ENCODE measurements around the gene GABRR1. TPM values are rescaled to one million over a fixed set of nuclear protein-coding genes. Genes with fewer than 3 reads are reported as not detected.
A peak's percentile ranks its signal among the peaks of the same experiment; 100 is the strongest.
"Not testable (repeated sequence)": the region's sequence is repeated elsewhere in the genome, so short reads cannot be mapped to it uniquely, and the experiment has no call there.

Gene GABRR1
- total RNA-seq (2014; rRNA removed; shearing (Covaris generic)): 0.02 TPM in 1 of 2 replicates, not detected in the other

DNA sequence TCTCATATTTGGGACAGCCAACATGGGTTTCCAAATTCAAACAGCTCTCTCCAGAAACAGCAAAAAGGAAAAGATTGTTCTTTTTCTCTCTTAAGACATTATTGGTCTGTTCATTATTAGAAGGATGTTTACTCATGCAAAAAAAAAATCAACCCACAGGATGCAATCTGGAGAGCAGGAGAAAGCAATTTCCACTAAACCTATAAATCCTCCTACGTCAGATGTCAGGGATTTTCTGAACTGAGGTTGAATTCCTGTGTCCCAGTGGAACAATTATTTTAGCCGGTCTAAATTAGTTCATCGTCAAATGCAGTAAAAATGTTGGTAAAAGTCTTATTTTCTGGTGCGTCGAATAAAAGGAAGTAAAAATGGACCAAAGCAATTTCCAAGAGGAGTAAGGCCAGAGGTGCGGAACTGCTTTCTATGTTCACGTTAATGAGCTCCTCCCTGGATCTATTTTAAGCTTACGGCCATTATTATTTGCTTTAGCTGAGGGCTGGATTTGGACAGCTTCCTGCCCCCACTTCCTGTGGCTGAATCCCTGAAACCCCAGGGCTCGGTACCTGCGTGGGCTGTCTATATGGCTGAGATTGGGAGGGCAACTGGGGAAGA, at the start of gene GABRR1:
Gene GABRR1 (minus strand): TSS at position 60 of the 612 bp plus-strand sequence. CDS start 36 bp downstream, at position 24.
- peak; percentile 42 for DNase-seq (ENCODE audit: low spot score)

DNA sequence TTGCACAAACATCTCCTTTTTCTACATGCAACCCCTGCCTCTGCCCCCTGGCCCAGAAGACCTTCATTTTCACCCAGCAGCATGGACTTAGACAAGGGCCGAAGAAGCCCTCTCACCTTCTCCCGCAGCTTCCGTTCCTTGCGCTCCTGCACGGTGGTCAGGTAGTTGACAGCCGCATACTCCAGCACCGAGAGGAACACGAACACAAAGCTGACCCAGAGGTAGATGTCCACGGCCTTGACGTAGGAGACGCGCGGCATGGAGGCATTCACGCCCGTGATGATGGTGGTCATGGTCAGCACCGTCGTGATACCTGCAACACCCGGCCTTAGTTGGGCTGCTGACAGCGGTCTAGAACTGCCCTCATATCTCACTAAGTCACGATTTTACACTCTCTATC, 47.1 kb upstream of the GABRR1 start:
- no peak for DNase-seq (ENCODE audit: low spot score)

DNA sequence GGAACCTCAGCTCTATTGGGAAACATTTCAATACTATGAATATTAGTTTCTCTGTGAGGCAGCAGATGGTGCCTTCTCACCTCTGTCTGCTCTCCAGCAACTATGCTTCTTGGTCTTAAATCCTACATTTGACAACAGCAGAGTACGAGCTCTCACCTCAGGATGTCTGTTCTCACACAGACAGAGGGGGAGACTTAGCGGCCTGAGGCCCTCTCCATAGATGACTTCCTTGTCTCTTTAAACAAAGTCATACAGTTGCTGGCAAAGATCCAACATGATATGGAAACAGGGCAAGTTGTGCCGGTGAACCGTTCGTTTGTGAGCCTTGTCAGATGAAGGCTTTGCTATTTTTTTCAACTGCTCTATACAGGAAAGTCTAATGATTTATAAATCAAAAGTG, 43.7 kb upstream of the GABRR1 start:
- DNase-seq (ENCODE audit: low spot score): no peak

DNA sequence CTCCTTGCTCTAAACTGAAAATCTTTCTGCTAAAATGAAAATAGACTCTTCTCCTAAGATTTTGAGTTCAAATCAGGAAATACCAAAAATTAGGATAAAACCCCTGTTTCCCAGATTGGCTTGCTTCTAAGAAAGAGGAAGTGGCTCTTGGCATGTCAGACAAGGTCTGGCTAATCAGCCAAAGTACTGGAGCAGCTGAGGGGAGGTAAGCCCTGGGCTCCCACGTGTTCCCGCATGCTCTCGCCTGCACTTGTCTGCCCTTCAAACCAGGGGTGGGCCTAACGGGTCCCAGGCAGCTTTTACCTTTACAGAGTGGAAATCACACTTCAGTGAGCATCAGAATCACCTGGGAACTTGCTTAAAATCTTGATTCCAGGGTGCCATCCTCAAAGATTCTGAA, 43.2 kb upstream of the GABRR1 start:
- no peak for DNase-seq (ENCODE audit: low spot score)

DNA sequence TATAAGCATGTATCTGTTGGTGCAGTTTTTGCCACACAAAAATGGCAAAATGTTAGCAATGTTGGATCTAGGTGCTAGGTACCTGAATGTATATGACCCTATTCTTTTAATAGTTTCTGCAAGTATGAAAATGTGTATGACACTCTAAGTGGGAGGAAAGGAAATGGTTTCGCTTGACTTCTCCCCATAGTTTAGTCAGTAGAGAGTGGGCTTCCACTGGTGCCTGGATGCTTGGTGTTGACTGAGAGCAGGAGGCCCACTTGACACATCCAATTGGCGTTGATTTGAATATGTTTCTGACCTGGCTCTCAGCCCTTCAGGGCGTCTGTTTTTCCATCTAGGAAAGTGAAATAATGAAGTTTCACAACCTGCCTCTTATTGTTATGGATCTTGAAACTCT, 41.8 kb upstream of the GABRR1 start:
- no peak for DNase-seq (ENCODE audit: low spot score)

DNA sequence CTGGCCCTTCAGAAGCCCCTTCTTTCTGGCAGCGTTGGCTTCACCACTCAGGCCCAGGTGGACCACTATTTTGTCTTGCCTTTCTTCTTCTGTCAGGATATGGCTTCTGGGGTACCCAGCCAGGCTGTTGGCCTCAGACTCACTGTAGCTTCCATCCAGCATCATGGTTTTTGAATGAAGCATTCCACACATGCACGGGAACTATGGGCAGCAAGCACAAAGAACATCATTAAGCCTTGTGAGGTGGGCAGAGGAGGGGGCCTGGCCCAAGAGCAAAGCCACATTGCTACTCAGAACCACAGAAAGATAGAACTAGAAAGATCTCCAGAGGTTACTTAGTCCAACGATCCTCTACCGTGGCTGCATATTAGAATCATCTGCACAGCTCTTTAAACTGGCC, 40.6 kb upstream of the GABRR1 start:
- DNase-seq (ENCODE audit: low spot score): no peak

DNA sequence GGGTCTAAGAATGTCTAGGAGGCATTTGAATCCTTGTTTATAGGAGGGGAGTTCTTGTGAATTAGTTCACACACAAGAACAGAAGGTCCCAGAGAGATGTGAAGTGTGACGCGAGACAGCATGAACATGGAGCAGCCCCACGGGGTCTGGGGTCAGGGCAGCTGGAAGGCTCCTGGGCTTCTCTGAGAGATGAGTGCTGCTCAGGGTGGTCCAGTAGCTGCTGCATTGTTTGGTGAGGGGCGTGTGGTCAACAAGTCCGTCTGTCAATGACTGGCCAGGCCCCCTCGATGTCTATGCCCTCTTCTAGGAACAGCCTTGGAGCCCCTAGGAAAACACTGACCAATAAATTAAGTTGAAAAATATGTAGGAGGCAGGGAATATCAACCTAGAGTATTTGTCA, 40.2 kb upstream of the GABRR1 start:
- no peak for DNase-seq (ENCODE audit: low spot score)

DNA sequence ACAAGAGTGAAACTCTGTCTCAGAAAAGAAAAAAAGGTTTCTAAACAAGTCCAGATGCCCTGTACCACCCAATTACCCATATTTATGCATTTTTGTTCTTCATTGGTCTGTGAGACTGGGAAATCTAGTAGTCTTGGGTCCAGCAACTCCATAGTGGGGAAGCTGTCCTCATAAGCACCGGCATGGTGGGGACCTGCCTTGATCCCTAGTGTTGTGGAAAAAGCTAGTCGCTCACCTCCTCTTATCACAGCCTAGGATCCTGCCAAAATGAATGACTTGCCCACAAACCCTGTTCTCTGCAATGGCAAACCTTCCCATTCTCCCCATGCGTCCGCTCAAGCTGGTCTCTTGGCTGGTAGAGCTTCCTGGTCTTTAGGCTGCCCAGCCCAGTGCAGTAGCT, 38.3 kb upstream of the GABRR1 start:
- no peak for DNase-seq (ENCODE audit: low spot score)

DNA sequence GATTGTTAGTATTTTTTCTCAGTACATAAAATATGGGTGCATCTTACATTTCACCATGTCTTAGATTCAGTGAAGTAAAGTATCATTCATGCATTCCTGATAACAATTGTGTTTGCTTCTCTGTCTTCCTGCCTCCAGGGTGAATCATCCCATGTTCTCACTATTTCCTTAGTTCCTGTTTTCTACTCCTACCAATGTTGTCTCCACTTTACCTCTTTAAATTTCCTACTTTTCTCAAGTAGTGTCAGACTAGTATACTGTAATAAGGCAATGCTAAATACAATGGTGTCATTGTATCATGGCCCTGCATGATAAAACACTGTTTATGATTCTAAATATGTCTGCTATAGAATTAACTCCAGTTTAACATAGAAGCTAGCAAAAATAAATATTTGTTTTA, 37.4 kb upstream of the GABRR1 start:
- no peak for DNase-seq (ENCODE audit: low spot score)

DNA sequence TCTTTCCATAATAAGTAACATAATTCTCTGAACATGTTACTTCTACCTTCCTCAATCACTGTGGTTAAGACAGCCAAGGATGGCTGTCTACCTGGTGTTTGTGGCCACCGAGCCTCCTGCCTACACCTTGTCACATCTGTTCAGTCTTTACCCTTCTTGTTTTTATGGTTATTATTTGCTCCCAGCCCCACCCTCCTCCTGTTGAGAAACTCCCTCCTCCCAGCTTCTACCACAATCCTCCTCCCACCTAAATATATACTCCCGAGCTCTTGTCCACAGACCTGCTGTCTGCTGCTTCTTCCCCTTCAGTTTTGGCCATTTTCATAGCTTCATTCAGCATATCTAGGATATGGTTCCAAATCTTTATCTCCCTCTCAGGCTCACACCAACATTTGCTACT, 35.7 kb upstream of the GABRR1 start:
- DNase-seq (ENCODE audit: low spot score): no peak

DNA sequence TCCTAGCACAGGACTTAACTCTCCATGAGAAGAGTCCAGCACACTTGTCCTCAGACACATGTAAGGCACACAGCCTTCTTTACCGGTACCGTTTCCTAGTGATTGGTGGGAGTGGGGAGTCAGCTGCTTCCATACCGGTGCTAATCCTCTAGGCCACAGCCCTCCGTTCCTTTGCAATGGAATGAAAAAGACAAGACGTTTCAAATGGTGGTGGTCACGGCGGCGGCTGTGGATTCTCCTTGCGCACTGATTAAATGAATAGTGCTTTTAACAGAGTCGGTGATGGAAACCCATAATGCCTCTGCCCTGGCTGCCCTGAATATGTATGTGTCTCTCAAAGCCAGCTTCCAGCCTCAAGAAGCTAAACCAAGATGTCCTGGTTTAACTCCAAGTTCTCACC, 34.8 kb upstream of the GABRR1 start:
- no peak for DNase-seq (ENCODE audit: low spot score)

DNA sequence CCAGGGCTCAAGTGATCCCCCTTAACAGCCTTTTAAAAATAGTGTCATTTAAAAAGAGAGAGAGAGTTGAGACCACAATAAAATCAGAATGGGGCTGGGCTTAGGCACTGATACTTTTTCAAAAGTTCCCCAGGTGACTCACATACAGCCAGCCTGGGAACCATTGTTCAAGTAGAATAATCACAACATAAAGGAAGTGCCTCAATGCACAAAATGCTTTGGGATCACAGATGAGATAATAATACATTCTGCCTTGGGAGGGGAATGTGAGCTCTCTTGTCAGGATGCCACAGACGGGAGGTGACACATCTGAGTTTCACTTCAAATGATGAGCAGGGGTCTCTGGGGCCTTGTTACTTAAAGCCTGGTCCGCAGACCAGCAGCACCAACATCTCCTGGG, 34.0 kb upstream of the GABRR1 start:
- DNase-seq (ENCODE audit: low spot score): no peak

DNA sequence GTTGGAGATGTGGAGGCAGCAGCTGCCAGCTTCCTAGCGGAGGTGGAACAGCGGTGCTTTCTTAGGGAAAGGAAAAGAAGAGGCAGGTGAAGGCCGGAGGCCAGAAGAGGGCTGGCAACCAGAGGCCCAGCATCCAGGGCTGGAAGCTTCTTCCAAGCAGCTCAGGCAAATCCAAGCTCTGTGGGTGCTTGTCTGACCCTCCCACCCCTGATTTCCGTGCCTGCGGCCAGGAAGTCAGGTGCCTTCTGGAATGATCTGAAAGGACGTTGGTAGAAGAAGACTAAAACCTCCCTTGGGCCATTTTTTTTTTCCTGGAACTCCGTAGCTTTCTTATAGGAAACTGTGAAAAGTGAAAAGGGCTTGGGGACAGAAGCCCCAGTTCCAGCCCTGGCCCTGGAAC, 33.1 kb upstream of the GABRR1 start:
- DNase-seq (ENCODE audit: low spot score): no peak

DNA sequence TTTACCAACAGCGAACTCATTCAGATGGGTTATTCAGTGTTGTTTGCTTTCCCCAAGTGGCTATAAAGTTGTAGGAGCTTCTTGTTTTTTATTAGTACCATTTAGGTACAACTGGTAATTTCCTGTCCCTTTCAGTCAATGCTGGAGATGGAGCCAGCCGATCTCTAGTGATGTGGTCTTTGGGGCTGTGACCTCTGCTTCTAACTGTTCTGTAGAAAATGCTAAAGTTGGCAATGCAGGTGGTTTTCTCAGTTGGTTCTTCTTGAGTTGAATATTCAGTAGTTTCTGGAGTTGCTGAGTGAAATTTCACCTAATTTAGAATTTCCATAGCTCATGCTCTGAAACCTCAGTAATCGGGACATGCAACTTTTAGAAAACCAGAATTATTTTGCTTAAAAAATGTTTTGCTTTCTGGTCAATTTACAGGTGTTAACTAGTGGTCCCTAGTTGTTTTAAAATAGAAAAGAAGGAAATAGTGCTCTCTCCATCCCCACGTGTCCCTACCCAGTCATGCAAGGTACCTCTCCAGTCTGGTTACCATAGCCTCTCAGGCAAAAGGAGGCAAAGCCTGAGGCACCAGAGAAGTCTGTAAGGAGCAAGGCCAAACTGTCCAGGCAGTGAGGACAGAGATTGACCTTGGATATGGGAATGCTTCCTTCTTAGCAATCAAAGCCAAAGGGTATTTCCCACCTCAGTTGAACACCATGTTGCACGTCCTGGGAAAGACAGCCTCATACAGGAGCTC, 27.3 kb upstream of the GABRR1 start:
- no peak for DNase-seq (ENCODE audit: low spot score)

DNA sequence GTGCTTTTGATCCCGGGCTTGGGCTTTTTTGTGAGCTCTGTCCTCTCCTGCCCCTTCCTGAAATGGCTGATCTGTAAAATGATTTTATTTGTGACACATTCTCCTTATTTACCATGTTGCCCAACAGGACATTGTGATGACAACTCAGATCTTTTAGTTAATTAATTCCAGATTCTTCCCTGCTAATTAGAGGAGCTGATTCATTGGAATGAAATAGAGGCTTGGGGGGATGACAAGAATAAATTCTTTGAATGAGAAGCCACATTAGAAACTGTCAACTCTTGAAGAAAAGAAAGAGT, 26.1 kb upstream of the GABRR1 start:
- DNase-seq (ENCODE audit: low spot score): no peak

DNA sequence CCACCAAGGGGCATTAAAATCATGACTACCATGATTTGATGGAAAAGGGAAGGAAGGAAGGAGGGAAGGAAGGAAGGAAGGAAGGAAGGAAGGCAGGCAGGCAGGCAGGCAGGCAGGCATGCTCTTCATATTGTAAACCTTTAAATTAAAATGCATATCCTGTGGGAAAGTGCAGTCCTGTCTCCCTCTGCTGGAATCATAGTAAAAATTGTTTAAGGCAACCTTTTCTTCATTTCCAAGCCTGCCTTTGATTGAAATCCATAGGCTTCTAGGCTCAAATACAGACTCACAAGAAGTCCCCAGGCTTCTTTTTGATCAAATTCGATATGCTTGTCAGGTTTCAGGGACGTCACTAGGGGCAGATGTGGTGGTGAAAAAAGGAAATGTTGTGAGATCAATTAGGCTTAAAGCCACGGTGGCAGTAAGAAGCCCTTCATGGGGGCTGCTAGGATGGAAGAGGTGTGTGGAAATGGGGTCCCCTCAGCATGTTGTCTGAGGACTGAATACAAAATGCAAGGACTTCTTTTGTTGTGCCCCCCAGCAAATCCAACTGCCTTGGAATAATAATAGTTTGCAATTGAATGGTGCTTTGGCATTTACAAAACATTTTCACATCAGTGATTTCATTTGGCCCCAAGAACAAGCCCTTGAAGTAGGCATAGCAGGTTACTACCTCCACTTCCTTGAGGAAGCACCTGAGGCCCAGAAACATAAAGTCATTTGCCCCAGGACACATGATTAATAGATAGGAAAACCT, 25.6 kb upstream of the GABRR1 start:
- peak; percentile 44 for DNase-seq (ENCODE audit: low spot score)

DNA sequence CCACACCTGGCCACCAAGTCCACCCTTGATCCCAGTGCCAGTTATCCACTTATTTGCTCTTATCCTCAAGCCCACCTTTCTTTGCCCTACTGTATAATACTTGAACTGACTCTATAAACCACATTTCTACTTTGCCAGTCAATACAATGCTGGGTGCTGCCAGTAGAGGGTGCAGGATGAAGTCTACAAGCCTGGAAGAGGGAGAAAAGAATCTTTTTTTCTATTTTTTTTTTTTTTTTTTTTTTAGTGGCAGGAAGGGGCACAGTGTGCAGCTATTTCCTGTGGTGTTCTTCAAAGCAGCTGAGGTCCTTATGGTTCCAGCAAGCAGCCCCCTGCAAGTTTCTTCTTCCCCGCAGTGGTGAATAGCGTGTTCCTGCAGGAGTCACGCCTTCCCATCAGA, 22.2 kb upstream of the GABRR1 start:
- DNase-seq (ENCODE audit: low spot score): no peak

DNA sequence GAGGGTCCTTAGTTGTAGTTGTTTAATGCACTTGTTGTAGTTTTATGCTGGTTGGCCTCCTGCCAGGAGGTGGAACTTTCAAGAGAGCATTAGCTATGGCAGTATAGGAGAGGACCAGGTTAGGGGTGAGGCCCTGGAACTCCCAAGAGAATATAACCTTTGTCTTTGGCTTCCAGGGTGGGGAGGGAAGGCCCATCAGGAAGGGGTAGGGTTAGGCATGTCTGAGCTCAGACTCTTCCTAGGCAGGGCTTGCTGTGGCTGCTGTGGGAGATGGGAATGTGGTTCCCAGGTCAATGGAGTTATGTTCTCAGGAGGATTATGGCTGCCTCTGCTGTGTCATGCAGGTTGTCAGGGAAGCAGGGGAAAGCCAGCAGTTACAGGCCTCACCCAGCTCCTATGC, 20.0 kb upstream of the GABRR1 start:
- DNase-seq (ENCODE audit: low spot score): no peak

DNA sequence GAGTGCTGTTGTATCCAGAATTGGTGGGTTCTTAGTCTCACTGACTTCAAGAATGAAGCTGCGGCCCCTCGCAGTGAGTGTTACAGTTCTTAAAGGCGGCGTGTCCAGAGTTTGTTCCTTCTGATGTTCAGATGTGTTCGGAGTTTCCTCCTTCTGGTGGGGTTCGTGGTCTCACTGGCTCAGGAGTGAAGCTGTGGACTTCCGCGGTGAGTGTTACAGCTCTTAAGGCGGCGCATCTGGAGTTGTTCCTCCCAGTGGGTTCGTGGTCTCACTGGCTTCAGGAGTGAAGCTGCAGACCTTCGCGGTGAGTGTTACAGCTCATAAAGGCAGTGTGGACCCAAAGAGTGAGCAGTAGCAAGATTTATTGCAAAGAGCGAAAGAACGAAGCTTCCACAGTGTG, 16.4 kb upstream of the GABRR1 start:
- DNase-seq (ENCODE audit: low spot score): not testable (repeated sequence)

DNA sequence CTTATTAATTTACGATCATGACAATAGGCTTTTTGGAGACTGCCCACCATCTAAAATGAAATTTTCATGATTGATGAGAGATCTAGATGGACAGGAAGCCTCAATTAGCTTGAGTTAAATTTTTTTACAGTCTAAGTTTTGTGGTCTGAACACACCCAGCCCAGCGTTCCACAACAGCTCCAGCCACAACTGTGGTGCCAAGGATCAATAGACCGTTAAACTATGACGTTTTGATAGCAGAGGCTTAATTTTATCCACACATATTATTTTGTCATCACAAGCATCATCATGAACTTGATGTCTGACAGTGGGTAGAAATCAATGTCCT, 5.5 kb upstream of the GABRR1 start:
- DNase-seq (ENCODE audit: low spot score): no peak

DNA sequence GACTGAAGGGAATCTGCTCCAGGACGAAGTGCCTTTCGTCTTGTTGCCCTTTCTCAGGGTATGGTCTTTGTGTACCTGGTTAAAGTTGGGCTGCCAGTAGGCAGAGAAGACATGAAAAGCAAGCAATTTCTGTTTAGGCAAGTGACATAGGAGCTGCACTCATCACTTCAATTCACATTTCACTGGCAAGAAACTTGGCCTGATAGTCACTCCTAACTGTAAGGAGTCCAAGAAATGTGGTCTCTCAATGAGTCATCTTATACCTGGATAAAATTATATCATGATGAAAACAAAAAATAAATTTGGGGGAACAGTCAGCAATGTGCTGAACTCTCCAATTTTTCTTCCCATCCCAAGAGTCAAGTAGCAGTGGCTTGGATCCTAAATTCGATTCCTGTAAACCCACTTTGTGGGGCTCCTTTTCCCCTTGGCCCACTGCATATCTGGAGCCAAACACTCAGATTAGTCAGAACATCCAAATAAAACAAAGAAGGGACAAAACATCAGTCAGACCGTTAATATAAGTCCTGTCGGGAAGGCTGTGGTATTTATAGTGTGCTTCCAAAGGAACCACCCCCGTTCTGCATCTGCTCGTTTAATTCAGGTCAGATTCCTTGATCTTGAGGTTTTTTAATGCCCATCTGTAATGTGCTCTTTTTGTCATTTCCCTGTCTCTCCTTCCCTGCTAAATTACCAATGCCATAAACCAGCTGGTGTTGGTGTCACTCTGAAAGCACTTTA, 5.0 kb upstream of the GABRR1 start:
- peak; percentile 84 for DNase-seq (ENCODE audit: low spot score)

DNA sequence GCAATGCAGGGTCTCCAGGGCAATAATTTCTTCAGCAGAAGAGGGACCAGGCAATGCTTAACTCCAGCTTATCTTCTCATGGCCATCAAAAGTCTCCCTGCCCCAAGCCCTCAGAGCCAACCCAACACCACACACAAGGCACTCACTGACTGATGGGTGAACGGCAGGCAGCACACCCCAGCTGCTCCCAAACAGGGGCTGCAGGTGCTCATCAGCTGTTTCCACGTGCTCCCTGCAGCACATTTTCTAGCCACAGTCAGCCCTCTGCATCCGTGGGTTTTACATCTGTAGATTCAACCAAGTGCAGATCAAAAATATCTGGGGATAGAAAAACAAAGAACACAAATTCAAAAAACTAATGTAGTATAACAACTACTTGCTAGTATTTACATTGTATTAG, 4.0 kb upstream of the GABRR1 start:
- DNase-seq (ENCODE audit: low spot score): no peak

DNA sequence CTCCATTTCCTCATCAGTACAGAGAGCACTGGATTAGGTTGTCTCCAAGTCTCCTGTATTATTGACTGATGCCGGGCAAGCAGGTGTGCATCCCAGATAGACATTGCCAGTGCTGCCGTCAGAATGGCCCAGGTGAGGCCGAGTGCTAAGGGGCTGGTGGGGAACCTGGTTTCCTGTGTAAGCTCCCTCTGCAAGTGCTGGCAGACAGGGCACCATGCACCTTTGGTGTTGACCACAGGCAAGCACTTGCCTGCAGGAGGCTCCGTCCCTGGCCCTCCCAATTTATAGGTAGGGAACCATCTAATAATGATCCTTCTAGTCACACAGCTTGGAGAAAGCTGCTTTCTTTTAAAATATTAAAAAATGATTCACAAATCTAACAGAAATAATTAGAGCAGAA, 747 bp downstream of the GABRR1 start:
- DNase-seq (ENCODE audit: low spot score): no peak

Measured in A172 (cell line).